ENCODE data around the gene KICS2. TPM values are rescaled to one million over a fixed set of nuclear protein-coding genes. Genes with fewer than 3 reads are reported as not detected.
"Not testable (repeated sequence)": the region's sequence is repeated elsewhere in the genome, so short reads cannot be mapped to it uniquely, and the experiment has no call there.

Gene KICS2
- total and polyA plus RNA-seq, 2 of the 13 experiments (the other 11 are each of a cell fraction or from before 2014, with no cell fraction given): 3.5 to 6.6 TPM

DNA sequence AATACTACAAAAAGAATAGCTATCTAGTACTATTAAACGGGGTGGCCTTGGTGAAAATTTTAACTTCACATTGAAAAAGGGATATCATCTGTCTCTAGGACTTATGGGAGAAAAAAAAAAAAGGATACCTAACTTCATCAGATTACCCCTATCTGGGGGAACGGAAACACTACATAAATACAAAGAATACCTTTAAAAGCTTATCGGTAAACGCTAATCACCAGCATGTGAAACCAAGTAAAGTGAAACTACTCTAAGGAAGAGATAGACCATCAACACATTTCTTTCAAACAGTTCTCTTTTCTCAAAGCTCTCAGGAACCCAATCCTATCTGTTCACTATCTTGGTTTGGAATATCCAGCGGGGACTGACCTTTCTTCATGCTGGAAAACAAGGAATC lies 3.5 kb downstream of the KICS2 start:
- Histone ChIP-seq H3K27ac (ENCODE audit: extremely low read length, insufficient read depth, low read length) (no peak overlapping the region), H3K9ac (ENCODE audit: insufficient read depth, low read depth, low read length) (no peak overlapping the region), H3K4me3 (replicated peaks in 1 of 3; ENCODE audit: insufficient read depth in 1 of 3, low read depth in 2 of 3, low read length in 3 of 3) (no peak overlapping the region), H4K20me1 (ENCODE audit: insufficient read depth, low read length) (no peaks in the 10 kb centered on the region), H3K79me2 (ENCODE audit: insufficient read depth, low read length) (peaks cover 6% of the 10 kb centered on the region), H3K27me3 (ENCODE audit: control insufficient read depth in 1 of 2, insufficient read depth in 2 of 2, low read length in 2 of 2) (no peaks in the 10 kb centered on the region), H3K36me3 (replicated peaks in 1 of 2; ENCODE audit: control insufficient read depth in 1 of 2, insufficient read depth in 2 of 2, low read length in 2 of 2) (no peaks in the 10 kb centered on the region; a peak in 1 of 5 replicates), H3K4me2 (ENCODE audit: low read depth, low read length) (no peak overlapping the region), H3K9me3 (ENCODE audit: low read length) (no peaks in the 10 kb centered on the region), H2AFZ (ENCODE audit: low read length) (no peak overlapping the region), H3K4me1 (ENCODE audit: insufficient read depth, low read length) (peaks cover 20% of the 10 kb centered on the region)
- no TSS peak for BruUV-seq (replicated peaks)
- DNase-seq (ENCODE audit: low spot score): no peak
- POLR2A ChIA-PET: no interaction called here
- in situ Hi-C loops (cut with HindIII; ENCODE audit: extremely low pct_ligation_motif_present, low pct_unique_long_range_greater_than_20kb): no loop called here
- 85% methylated on average over 5 of the region's 5 CpGs for WGBS (ENCODE audit: low lambda C conversion rate)
- intact Hi-C loops (cut with micrococcal nuclease; ENCODE audit: unreplicated experiment): no loop called here
- no peak for TF ChIP-seq AHR (CRISPR knock-in tag; IDR thresholded peaks at IDR 0.05)
- TF ChIP-seq, protein P1, sequence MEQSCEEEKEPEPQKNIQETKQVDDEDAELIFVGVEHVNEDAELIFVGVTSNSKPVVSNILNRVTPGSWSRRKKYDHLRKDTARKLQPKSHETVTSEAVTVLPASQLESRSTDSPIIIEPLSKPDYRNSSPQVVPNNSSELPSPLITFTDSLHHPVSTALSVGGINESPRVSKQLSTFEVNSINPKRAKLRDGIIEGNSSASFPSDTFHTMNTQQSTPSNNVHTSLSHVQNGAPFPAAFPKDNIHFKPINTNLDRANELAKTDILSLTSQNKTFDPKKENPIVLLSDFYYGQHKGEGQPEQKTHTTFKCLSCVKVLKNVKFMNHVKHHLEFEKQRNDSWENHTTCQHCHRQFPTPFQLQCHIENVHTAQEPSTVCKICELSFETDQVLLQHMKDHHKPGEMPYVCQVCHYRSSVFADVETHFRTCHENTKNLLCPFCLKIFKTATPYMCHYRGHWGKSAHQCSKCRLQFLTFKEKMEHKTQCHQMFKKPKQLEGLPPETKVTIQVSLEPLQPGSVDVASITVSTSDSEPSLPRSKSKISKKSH (CRISPR knock-in tag; IDR thresholded peaks at IDR 0.05; ENCODE audit: borderline replicate concordance): no peak
- TF ChIP-seq MEIS1 (CRISPR knock-in tag; IDR thresholded peaks at IDR 0.05; ENCODE audit: borderline replicate concordance): no peak
- no peak for TF ChIP-seq ZBTB8A (CRISPR knock-in tag; IDR thresholded peaks at IDR 0.05; ENCODE audit: borderline replicate concordance, low read depth)
- no peak for TF ChIP-seq ZFP37 (CRISPR knock-in tag; IDR thresholded peaks at IDR 0.05; ENCODE audit: borderline replicate concordance)
- TF ChIP-seq ZBTB42 (CRISPR knock-in tag; IDR thresholded peaks at IDR 0.05): no peak
- CTCF ChIA-PET (ENCODE audit: low intra/inter-chr PET ratio, low total read pairs): no interaction called here
- no peak for ATAC-seq
- no peak for FAIRE-seq

DNA sequence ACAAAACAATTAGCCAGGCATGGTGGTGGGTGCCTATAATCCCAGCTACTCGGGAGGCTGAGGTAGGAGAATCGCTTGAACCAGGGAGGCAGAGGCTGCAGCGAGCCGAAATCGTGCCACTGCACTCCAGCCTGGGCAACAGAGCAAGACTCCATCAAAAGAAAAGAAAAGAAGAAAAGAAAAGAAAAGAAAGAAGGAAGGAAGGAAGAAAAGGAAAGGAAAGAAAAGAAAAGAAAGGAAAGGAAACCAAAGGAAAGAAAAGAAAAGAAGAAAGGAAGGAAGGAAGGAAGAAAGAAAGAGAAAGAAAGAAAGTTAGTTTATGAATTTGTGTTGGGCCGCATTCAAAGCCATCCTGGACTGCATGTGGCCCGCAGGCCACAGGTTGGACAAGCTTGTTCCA lies 4.5 kb downstream of the KICS2 start:
- FAIRE-seq; intact Hi-C loops (cut with micrococcal nuclease; ENCODE audit: unreplicated experiment); H4K20me1 ChIP-seq (ENCODE audit: insufficient read depth, low read length); H3K4me3 ChIP-seq (replicated peaks in 1 of 3; ENCODE audit: insufficient read depth in 1 of 3, low read depth in 2 of 3, low read length in 3 of 3); in situ Hi-C loops (cut with HindIII; ENCODE audit: extremely low pct_ligation_motif_present, low pct_unique_long_range_greater_than_20kb); H3K79me2 ChIP-seq (ENCODE audit: insufficient read depth, low read length); ATAC-seq; BruUV-seq (replicated peaks); CTCF ChIA-PET (ENCODE audit: low intra/inter-chr PET ratio, low total read pairs); H3K27ac ChIP-seq (ENCODE audit: extremely low read length, insufficient read depth, low read length); POLR2A ChIA-PET; DNase-seq (ENCODE audit: low spot score); H3K27me3 ChIP-seq (ENCODE audit: control insufficient read depth in 1 of 2, insufficient read depth in 2 of 2, low read length in 2 of 2); H3K9ac ChIP-seq (ENCODE audit: insufficient read depth, low read depth, low read length); H2AFZ ChIP-seq (ENCODE audit: low read length); H3K36me3 ChIP-seq (replicated peaks in 1 of 2; ENCODE audit: control insufficient read depth in 1 of 2, insufficient read depth in 2 of 2, low read length in 2 of 2); H3K4me2 ChIP-seq (ENCODE audit: low read depth, low read length); H3K9me3 ChIP-seq (ENCODE audit: low read length): not testable (repeated sequence)
- H3K4me1 ChIP-seq (ENCODE audit: insufficient read depth, low read length): peaks cover 16% of the 10 kb centered on the region
- WGBS (ENCODE audit: low lambda C conversion rate): 97% methylated on average over 7 of the region's 7 CpGs
